ENCODE results near the gene HS2ST1.

DNA sequence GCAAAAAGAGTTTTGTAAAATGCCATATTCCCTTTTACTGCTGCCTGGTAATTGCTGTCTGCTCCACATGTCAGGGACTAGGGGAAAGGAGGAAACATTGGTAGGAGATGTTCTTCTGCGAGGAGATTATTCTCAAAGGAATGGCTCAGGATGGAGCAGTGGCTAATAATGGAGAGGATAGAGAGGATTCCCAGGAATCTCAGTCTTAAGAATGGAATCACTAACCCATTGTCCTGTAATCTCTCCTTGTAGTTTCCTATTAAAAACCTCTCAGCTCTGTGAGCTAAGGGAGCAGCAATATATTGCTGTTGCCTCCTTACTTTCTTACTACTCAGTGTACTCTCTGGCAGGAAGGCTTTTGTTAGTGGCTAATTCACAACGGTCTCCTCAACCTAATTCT is 175.4 kb downstream of the HS2ST1 start:
- TF ChIP-seq, protein P1, sequence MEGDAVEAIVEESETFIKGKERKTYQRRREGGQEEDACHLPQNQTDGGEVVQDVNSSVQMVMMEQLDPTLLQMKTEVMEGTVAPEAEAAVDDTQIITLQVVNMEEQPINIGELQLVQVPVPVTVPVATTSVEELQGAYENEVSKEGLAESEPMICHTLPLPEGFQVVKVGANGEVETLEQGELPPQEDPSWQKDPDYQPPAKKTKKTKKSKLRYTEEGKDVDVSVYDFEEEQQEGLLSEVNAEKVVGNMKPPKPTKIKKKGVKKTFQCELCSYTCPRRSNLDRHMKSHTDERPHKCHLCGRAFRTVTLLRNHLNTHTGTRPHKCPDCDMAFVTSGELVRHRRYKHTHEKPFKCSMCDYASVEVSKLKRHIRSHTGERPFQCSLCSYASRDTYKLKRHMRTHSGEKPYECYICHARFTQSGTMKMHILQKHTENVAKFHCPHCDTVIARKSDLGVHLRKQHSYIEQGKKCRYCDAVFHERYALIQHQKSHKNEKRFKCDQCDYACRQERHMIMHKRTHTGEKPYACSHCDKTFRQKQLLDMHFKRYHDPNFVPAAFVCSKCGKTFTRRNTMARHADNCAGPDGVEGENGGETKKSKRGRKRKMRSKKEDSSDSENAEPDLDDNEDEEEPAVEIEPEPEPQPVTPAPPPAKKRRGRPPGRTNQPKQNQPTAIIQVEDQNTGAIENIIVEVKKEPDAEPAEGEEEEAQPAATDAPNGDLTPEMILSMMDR (conservative IDR thresholded peaks at IDR 0.05 in 1 of 2, IDR thresholded peaks at IDR 0.05 in 1 of 2; ENCODE audit: low read depth in 1 of 2, low read length in 2 of 2) = no peak
- TF ChIP-seq EZH2 (IDR thresholded peaks at IDR 0.05; ENCODE audit: low read length, missing control alignments) = no peak
